NCI-H526 treated with DMSO at 0.1 percent for 48 hours (cell line): ENCODE measurements around the gene ITLN2.
A peak's percentile ranks its signal among the peaks of the same experiment; 100 is the strongest.
"Not testable (repeated sequence)": the region's sequence is repeated elsewhere in the genome, so short reads cannot be mapped to it uniquely, and the experiment has no call there.

ENCODE experiments used
- DNase-seq: peaks from one replicate; lab custom pipeline; 2025; lab: John Stamatoyannopoulos, UW

Gene ITLN2

GRCh38 chr1:160953030-160953429, 1.6 kb downstream of the ITLN2 start:
- DNase-seq: no peak

- no peak for DNase-seq
Observed at GRCh38 chr1:160952129-160952510, 2.5 kb downstream of the ITLN2 start.

DNA sequence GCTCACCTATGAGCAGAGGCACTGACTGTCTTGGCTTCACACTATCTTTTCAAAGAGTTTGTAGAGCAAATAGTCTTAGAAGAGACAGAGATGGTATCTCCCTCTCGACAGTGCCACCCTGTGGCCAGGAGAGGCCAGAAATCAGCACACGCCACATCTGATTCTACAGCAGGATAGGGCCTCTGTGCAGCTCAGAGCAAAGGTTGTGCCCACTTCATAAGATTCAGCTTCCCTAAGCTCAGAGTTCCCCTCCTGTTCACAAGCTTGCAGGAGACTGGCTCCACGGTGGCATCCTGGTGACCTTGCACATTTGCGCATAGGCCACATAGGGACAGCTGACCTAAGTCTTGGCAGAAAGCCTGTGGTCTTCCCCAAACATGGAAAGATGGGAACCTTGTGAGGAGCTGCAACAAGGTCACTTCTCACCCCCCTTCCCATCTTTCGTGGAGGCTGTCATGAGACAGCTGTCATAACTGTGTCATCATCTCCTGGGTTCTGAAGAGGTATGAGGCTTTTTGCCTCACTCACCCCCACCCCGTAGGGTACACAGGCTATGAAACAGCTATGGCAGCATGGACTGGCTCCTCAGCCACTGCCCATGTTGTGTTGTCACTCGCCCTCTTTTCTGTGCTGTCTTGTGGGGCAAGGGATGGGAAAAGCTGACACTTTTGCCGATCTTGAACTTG, 3.0 kb downstream of the ITLN2 start:
- DNase-seq: peak; percentile 63

- DNase-seq: no peak
Observed at GRCh38 chr1:160950657-160951056, 4.0 kb downstream of the ITLN2 start.

GRCh38 chr1:160949881-160950280, 4.7 kb downstream of the ITLN2 start:
- DNase-seq: no peak

- DNase-seq: not testable (repeated sequence)
Observed at GRCh38 chr1:160949216-160949880, 5.3 kb downstream of the ITLN2 start.

GRCh38 chr1:160947174-160947759, 7.3 kb downstream of the ITLN2 start:
- not testable (repeated sequence) for DNase-seq

GRCh38 chr1:160945881-160946280, 8.7 kb downstream of the ITLN2 start:
- not testable (repeated sequence) for DNase-seq

DNA sequence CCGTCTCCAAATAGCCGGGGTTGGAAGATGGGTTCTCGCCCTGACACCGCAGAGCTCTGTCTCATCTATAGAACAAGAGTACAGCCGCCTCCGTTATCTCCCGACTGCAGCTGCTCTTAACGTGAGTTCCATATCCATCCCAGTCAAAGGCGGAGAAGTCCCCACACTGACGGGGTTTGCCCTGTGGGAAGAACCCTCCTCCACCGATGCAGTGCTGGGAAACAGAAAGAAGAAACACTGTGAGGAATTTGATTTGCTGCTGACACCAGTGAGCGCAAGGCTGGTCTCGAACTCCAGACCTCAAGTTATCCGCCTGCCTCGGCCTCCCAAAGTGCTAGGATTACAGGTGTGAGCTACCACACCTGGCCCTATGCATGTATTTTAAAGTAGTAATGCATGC, 9.5 kb downstream of the ITLN2 start:
- DNase-seq: no peak

DNA sequence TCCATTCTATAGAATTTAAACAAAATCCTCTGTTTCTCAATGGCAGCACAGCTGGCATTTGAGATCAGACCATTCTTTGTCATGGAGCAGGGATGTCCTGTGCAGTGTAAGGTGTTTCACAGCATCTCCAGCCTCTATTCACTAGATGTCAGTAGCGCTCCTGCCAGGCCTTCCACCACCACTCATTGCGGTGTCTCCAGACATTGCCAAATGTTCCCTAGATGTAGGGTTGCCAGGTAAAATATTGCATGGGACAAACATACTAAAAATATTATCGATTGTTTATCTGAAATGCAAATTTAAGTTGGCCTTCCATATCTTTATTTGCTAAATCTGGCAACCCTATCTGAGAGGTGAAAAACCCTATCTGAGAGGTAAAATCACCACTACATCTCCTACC, 11.7 kb downstream of the ITLN2 start:
- no peak for DNase-seq

GRCh38 chr1:160936666-160937065, 17.9 kb downstream of the ITLN2 start:
- not testable (repeated sequence) for DNase-seq

GRCh38 chr1:160935527-160936258, 18.9 kb downstream of the ITLN2 start:
- no peak for DNase-seq

DNA sequence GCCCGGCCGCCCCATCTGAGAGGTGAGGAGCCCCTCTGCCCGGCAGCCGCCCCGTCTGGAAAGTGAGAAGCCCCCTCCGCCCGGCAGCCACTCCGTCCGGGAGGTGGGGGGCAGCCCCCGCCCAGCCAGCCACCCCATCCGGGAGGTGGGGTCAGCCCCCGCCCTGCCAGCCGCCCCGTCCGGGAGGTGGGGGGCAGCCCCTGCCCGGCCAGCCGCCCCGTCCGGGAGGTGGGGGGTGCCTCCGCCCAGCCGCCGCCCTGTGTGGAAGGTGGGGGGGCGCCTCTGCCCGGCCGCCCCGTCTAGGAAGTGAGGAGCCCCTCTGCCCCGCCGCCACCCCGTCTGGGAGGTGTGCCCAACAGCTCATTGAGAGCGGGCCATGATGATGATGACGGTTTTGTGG, 21.3 kb downstream of the ITLN2 start:
- DNase-seq: not testable (repeated sequence)

- no peak for DNase-seq
Observed at GRCh38 chr1:160925652-160926244, 28.9 kb downstream of the ITLN2 start.

DNA sequence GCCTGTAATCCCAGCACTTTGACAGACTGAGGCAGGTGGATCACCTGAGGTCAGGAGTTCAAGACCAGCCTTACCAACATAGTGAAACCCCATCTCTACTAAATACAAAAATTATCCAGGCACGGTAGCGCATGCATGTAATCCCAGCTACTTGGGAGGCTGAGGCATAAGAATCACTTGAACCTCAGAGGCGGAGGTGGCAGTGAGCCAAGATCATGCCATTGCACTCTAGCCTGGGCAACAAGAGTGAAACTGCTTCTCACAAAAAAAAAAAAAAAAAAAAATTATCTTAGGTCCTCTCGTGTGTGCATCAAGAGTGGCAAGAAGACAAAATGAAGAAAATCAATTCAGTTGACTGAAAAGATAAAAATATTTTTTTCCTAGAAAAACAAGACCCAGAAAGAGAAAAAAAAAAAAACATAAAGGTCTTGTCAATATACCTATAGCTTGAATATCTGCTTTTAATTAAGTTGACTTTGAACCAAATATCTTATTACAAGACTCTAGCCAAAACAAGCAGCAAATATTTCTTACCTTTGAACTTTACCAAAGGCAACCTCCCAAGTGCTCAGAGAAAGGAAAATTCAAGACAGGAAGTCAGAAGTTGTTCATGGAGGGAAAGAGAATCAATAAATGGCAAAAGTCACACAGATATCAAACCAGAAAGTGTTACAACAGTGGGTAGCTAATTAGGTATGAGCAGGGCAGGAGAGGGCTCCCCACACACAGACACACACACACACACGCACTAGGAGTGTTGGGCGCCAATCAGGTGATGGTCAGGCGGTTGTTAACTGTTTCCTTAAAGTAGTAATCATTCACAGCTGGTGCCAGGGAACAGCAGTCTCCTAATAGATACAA, 29.6 kb downstream of the ITLN2 start:
- DNase-seq: no peak

GRCh38 chr1:160916666-160917065, 37.9 kb downstream of the ITLN2 start:
- DNase-seq: no peak

- not testable (repeated sequence) for DNase-seq
Observed at GRCh38 chr1:160913229-160913628, 41.4 kb downstream of the ITLN2 start.

DNA sequence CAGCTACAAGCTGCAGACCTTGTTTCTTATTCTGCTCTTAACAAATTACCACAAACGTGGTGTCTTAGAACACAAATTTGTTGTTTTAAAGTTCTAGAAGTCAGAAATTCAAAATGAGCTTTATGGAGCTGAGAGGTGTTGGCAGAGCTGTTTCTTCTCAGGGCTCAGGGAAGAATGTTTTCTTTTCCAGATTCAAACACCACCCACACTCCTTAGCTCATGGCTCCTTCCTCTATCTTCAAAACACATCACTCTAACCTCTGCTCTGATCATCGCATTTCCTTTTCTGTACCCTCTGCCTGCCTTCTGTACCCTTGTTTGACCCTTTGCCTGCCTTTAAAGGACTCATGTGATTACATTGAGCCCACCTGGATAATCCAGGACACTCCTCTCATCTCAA, 42.7 kb downstream of the ITLN2 start:
- DNase-seq: no peak

DNA sequence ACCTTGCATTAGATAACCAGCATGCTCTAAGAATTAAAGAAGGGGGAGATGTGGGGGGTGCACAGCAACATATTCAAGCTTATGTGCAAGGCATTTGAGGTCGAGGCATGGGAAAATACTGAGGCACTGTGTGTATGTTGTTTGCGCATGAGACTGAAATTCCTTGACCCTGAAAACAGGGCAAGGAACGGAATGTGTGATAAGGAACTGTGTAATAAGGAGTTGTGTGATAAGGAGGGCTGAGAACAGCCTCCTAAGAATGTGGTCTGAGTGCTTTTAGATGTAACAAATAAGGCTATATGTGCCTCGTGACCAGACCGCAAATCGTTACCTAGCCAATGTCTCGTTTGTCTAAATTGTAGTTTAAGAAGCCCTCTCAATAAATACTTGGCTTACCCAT, 43.2 kb downstream of the ITLN2 start:
- DNase-seq: no peak

- no peak for DNase-seq
Observed at GRCh38 chr1:160910170-160910750, 44.3 kb downstream of the ITLN2 start.

GRCh38 chr1:160907976-160908375, 46.6 kb downstream of the ITLN2 start:
- no peak for DNase-seq
